ENCODE measurements around the gene SPINK4.

Gene SPINK4

DNA sequence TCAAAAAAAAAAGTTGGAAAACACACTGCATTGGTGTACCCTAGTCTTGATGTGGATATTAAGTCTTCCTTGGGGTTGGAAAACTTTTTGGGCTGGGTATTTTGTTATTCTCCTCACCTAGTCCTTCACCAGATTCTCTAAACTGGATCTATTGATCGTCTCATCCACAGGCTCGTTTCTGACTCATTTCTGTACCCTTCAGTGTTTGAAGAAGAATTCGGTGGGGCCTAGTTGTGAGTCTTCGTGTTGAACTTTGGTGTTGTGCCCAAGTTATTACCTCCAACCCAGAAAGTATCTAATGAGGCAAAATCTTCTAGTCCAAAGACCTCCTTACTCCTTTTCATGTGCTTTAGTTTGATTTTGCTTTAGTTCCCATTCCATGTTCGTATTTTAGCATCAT, 51.9 kb downstream of the SPINK4 start:
- DNase-seq (ENCODE audit: low read depth), result no peak

GRCh38 chr9:33293782-33294181, 53.8 kb downstream of the SPINK4 start:
- DNase-seq (ENCODE audit: low read depth), result no peak

- DNase-seq (ENCODE audit: low read depth), result no peak
Observed at GRCh38 chr9:33294670-33295432, 54.9 kb downstream of the SPINK4 start.

GRCh38 chr9:33295571-33295970, 55.6 kb downstream of the SPINK4 start:
- no peak for DNase-seq (ENCODE audit: low read depth)

DNA sequence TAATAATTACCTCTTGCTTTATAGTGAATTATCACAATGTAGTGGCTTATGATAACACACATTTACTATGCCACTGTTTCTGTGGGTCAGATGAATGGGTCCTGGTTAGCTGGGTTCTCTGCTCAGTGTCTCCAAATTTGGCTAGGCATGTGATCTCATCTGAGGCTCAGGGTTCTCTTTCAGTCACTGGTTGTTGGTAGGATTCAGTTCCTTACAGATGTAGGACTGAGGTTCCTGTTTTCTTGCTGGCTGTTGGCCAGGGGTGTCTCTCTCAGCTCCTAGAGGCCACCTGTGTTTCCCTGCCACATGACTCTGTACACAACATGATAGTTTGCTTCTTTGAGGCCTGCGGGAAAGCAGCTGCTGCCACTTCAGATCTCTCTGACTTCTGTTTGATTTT, 57.5 kb downstream of the SPINK4 start:
- no peak for DNase-seq (ENCODE audit: low read depth)
